OCI-LY3 (cell line): Measurements from ENCODE around the gene LDAH.

Source experiments
- H2AFZ ChIP-seq: fragments of 200-600, 300-600 bp; shearing (Covaris generic); 2 replicates; pipeline ENCODE4 v1.6.0; 2014; ENCODE audit warnings: antibody characterized with exemption, low read depth, low read length
- H3K27ac ChIP-seq: fragments of 200-600, 300-600 bp; sonication (generic); 2 replicates; pipeline ENCODE4 v1.5.1; 2014; ENCODE audit warnings: mild to moderate bottlenecking, low read length, moderate library complexity, mixed read lengths
- H3K27me3 ChIP-seq: fragments of 200-600, 300-600 bp; sonication (generic); 2 replicates; pipeline ENCODE4 v1.6.1; 2014; ENCODE audit warnings: low read depth, low read length, mixed read lengths
- H3K36me3 ChIP-seq: fragments of 200-600, 300-600 bp; sonication (generic); replicated peaks from 2 replicates; pipeline ENCODE3; 2014; ENCODE audit warnings: low read depth, low read length, mixed read lengths
- H3K4me1 ChIP-seq: fragments of 300-600, 200-600 bp; sonication (generic); 2 replicates; pipeline ENCODE4 v1.6.1; 2014; ENCODE audit warnings: low read length, mixed read lengths
- H3K4me2 ChIP-seq: fragments of 200-600, 300-600 bp; sonication (generic); 2 replicates; pipeline ENCODE4 v1.6.1; 2014; ENCODE audit warnings: low read length, mixed read lengths
- H3K4me3 ChIP-seq: fragments of 300-600, 200-600 bp; sonication (generic); 2 replicates; pipeline ENCODE4 v1.5.1; 2014; ENCODE audit warnings: antibody characterized with exemption, mild to moderate bottlenecking, low read length, moderate library complexity
- H3K79me2 ChIP-seq: fragments of 300-600, 200-600 bp; shearing (Covaris generic); 2 replicates; pipeline ENCODE4 v1.6.1; 2014; ENCODE audit warnings: mild to moderate bottlenecking, low read length, mixed read lengths
- H3K9ac ChIP-seq: fragments of 300-600, 200-600 bp; shearing (Covaris generic); 2 replicates; pipeline ENCODE4 v1.6.0; 2014; ENCODE audit warnings: mild to moderate bottlenecking, low read length, moderate library complexity
- H3K9me3 ChIP-seq: fragments of 200-600, 300-600 bp; shearing (Covaris generic); 2 replicates; pipeline ENCODE4 v1.6.1; 2014; ENCODE audit warnings: low read length, mixed read lengths; ENCODE audit not compliant: insufficient read depth
- H4K20me1 ChIP-seq: fragments of 200-600, 300-600 bp; sonication (generic); 2 replicates; pipeline ENCODE4 v1.6.1; 2016; ENCODE audit warnings: low read length, mixed read lengths; ENCODE audit not compliant: insufficient read depth
- EZH2phosphoT487 ChIP-seq: fragments of 200-600 bp; shearing (Covaris generic); IDR thresholded peaks from 2 replicates; pipeline ENCODE4 v1.6.1; 2018; ENCODE audit warnings: antibody characterized with exemption, mixed run types, low read depth
- TF ChIP-seq, protein P1 (sequence below): fragments of 200-600, 300-600 bp; sonication (generic); IDR thresholded peaks from 2 replicates; pipeline ENCODE4 v1.5.1; 2014; ENCODE audit warnings: antibody characterized with exemption, low read length, low read depth

The LDAH gene

DNA sequence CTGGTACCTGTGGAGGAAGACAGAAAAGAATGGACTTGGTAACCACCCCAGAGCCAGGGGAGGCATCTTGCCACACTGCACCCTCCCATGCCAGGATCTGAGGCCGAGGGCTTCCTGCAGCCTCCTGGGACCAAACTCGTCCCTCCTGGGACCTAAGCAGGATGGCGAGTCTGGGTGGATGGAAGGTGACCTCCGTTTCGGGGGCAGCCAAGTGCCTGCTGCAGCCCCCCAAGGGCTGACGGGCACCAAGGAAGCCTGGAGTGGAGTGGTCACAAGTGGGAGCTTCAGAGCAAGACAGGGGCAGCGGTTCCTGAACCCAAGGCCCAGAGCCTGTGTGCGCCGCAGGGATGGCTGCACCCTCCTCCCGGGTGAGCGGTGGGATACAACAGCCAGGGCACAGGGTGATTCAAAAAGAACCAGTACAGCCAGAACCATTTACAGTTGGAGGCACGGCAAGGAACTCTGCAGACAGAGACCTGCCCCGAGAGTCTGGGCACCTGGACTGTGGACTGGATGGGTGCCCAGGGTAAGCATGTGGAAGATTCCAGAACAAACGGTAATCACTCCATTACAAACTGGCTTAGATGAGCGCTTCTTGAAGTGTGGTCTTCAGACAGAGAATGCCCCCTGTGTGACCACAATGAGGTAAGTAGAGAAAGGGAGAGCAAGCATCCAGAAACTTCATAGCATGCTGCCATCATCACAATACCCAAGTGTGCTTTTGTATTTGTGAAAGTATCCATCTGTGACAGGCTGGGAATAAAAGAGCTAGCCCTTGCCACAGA lies 184.1 kb downstream of the LDAH start:
- no peaks in the 10 kb centered on the region for H3K9me3 ChIP-seq
- H3K27me3 ChIP-seq = no peaks in the 10 kb centered on the region
- no peak overlapping the region for H3K27ac ChIP-seq
- H2AFZ ChIP-seq = no peak overlapping the region
- no peaks in the 10 kb centered on the region for H3K36me3 ChIP-seq
- TF ChIP-seq EZH2phosphoT487 = no peak
- TF ChIP-seq, protein P1, sequence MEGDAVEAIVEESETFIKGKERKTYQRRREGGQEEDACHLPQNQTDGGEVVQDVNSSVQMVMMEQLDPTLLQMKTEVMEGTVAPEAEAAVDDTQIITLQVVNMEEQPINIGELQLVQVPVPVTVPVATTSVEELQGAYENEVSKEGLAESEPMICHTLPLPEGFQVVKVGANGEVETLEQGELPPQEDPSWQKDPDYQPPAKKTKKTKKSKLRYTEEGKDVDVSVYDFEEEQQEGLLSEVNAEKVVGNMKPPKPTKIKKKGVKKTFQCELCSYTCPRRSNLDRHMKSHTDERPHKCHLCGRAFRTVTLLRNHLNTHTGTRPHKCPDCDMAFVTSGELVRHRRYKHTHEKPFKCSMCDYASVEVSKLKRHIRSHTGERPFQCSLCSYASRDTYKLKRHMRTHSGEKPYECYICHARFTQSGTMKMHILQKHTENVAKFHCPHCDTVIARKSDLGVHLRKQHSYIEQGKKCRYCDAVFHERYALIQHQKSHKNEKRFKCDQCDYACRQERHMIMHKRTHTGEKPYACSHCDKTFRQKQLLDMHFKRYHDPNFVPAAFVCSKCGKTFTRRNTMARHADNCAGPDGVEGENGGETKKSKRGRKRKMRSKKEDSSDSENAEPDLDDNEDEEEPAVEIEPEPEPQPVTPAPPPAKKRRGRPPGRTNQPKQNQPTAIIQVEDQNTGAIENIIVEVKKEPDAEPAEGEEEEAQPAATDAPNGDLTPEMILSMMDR = no peak
- no peaks in the 10 kb centered on the region for H4K20me1 ChIP-seq
- no peak overlapping the region for H3K4me3 ChIP-seq
- no peak overlapping the region for H3K4me2 ChIP-seq
- H3K79me2 ChIP-seq = no peaks in the 10 kb centered on the region
- H3K4me1 ChIP-seq = no peaks in the 10 kb centered on the region
- no peak overlapping the region for H3K9ac ChIP-seq

DNA sequence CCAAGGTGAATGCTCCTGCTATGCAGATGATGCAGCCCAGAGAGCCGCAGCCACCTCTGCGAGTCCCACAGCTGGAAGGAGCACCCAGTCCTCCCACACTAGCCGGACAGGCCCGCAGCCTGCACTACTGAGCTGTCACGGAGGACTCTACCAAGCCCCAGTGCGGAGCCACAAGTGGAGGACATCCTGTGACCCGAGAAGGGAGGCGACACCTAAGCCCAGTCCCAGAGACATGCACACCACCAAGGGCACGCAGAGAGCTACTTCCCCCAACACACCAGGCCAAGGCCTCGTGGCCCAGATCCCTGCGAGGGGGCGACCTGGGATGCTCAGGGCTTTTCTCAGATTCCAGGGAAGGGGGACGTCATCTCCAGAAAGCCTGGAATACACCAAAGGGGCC lies 184.9 kb downstream of the LDAH start:
- Histone ChIP-seq H3K27ac (no peak overlapping the region), H3K9me3 (no peaks in the 10 kb centered on the region), H3K4me2 (no peak overlapping the region), H3K4me3 (no peak overlapping the region), H3K9ac (no peak overlapping the region), H3K36me3 (no peaks in the 10 kb centered on the region), H3K27me3 (no peaks in the 10 kb centered on the region), H4K20me1 (no peaks in the 10 kb centered on the region), H3K4me1 (no peaks in the 10 kb centered on the region), H2AFZ (no peak overlapping the region), H3K79me2 (no peaks in the 10 kb centered on the region)
- TF ChIP-seq, protein P1 = no peak
- TF ChIP-seq EZH2phosphoT487 = no peak

DNA sequence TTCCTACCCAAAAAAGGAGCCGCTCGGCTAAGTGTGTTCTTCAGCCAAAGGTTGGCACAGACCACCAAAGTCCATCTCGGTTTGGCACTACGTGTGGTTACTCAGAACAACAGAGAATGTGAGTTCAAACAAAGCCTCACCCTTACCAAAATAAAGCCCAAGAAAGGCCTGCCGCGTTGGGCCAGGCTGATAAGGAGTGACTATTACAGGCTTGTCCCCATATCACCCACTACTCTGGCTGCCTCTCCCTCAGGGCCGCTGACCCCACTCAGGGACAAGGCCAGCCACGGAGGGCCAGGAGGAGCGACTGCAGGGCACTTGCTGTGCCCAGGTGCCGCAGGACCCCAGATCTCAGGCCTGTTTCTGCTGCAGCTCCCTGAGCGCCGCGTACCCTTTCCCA lies 185.8 kb downstream of the LDAH start:
- Histone ChIP-seq H3K4me2 (no peak overlapping the region), H3K79me2 (no peaks in the 10 kb centered on the region), H3K4me3 (no peak overlapping the region), H3K4me1 (no peaks in the 10 kb centered on the region), H2AFZ (no peak overlapping the region), H3K27me3 (no peaks in the 10 kb centered on the region), H3K36me3 (no peaks in the 10 kb centered on the region), H4K20me1 (no peaks in the 10 kb centered on the region), H3K9ac (no peak overlapping the region), H3K9me3 (no peaks in the 10 kb centered on the region), H3K27ac (no peak overlapping the region)
- TF ChIP-seq EZH2phosphoT487 = no peak
- TF ChIP-seq, protein P1 = no peak

DNA sequence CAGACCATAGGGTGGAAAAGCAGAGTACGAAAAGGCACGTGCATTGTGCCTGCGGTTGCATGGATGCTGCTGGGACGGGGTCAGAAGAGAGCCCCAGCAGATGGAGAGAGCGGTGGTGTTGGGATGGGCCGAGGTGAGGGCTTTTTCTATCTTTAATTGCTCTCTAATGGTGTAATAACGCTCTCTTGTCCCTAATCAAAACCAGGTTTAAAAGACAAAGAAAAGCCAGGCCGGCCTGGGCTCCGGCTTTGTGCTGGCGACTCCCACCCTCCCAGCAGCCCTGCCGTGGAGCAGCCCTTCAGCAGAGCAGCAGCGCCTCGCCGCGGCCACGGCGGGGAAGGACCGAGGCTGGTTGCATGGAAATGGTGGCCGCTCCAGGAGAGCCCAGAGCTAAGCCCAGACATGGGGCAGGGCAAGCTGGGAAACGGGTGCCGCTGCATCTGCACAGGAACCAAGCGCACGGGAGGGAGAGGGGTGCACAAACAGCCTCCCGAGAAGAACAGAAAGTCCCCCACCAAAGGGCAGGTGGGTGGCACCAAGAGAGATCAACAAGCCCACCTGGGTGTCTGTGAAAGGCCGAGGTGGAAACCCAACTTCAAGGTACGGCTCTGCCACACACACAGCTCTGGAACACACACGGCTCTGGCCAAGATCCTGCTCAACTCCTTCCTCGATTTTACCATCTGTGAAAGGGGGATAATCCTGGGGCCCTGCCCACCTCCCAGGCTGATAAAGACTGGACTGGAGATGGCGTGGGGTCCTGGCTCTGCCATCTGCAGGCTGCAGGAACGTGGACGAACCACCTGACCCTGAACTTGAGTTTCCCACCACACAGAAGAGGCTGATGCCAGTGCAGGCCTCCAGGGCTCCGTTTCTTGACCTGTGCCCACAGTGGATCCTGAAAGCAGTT lies 187.0 kb downstream of the LDAH start:
- TF ChIP-seq EZH2phosphoT487 = no peak
- TF ChIP-seq, protein P1 = no peak
- H3K4me1 ChIP-seq = no peaks in the 10 kb centered on the region
- no peak overlapping the region for H3K4me2 ChIP-seq
- no peak overlapping the region for H3K27ac ChIP-seq
- no peak overlapping the region for H3K9ac ChIP-seq
- no peaks in the 10 kb centered on the region for H3K36me3 ChIP-seq
- H3K9me3 ChIP-seq = no peaks in the 10 kb centered on the region
- H2AFZ ChIP-seq = no peak overlapping the region
- no peaks in the 10 kb centered on the region for H3K27me3 ChIP-seq
- H4K20me1 ChIP-seq = no peaks in the 10 kb centered on the region
- no peak overlapping the region for H3K4me3 ChIP-seq
- no peaks in the 10 kb centered on the region for H3K79me2 ChIP-seq
